CD1c-positive myeloid dendritic cell (primary cell): ENCODE results near the gene TYW1B.
"Not testable (repeated sequence)": the region's sequence is repeated elsewhere in the genome, so short reads cannot be mapped to it uniquely, and the experiment has no call there.

Experiments
- DNase-seq: peaks from one replicate; pipeline ENCODE4 v3.0.0-alpha.2; 2016; ENCODE audit errors: extremely low spot score

Gene TYW1B

DNA sequence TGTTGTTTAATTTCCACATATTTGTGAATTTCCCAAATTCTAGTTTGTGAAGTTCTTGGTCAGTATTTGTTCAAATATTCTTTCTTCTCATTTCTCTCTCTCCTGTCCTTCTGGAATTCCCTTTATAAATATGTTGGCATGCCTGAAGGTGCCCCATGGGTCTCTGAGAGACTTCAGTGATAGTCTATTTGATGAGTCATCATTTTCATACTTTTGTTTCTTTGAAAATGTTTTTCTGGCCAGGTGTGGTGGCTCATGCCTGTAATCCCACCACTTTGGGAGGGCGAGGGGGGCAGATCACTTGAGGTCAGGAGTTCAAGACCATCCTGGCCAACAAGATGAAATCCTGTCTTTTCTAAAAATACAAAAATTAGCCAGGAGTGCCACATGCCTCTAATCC is 127.5 kb downstream of the TYW1B start:
- DNase-seq: not testable (repeated sequence)

DNA sequence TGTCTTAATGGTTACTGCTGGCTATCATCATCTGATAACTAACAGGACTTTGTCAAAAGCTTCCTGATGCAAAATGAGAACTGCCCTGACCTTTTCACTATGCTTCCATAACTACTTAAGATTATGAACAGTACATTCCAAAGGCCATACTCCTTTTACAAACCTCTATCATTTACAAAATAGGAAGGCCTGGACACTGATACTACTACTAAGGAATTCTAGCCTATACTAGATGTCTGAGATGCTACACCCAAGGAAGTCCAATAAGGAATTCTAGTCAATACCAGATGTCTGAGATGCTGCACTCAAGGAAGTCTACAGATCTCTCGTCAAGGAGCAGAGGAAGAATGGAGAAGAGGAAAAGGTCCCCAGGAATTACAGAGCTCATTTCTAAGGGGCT is 130.9 kb downstream of the TYW1B start:
- not testable (repeated sequence) for DNase-seq

DNA sequence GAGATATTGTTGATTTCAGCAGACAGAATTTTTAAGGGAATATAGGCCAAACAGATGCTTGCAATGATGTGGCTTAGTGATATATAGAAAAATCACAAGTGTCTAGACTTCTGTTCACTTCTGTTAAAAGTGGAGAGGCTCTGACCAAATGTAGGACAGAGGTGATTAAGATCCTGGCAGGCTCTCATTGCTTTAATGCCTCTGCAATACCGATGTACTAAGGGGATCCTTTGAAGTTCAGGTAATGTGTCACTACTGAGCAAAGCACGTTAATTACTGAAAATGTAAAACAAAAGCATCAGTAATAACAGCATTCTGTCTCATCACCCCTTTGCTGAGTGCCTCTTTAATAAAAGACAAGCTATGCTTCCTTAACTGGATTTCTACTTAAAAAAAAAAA is 131.4 kb downstream of the TYW1B start:
- DNase-seq: not testable (repeated sequence)

DNA sequence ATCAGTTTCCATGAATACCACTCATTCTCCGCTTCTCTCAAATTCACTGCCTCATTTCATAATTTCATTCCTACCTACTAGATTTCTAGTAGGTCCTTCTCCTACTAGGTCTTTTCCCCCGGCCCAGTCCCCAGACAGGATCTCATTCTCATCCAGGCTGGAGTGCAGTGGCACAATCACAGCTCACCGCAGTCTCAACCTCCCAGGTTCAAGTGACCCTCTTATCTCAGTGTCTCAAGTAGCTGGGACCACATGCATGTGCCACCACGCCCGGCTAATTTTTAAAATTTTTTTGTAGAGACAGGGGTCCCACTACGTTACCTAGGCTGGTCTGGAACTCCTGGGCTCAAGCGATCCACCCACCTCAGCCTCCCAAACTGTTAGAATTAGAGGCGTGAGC is 132.5 kb downstream of the TYW1B start:
- DNase-seq: not testable (repeated sequence)

DNA sequence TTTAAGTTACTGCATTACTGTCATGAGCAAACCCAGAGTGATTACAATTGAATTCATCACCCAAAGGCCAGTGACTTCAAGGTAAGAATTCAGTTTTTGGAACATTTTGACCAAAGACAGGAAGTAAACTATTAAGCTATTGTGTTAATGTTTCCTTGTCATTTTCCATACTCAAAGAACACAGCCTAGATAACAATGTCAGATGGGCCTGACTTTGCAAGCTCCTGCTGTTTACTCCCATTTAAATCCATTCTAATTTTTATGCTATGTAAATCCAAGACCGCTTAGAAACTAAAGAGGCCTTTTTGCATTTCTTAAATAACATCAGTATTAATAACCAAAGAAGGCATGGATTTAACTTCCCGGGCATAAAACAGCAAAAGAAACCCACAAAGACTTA is 136.6 kb downstream of the TYW1B start:
- not testable (repeated sequence) for DNase-seq

DNA sequence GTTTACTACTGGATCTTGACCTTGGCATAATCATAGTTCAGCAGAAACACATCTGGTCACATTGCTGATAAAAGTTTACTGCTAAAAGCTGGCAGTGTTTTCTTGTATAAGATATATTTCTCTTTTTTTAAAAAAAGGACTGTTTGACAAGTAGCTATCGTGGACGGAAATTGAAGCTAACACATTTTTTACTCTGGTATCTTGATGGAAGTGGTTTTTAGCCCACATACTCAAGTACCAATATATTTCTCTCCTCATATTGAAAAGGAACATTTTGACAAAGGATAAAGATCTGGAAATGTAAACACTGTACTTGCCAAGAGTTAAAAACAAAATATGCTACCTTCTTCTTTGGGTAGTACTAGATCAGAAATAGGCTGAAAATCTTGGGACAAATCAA is 137.8 kb downstream of the TYW1B start:
- DNase-seq: not testable (repeated sequence)

DNA sequence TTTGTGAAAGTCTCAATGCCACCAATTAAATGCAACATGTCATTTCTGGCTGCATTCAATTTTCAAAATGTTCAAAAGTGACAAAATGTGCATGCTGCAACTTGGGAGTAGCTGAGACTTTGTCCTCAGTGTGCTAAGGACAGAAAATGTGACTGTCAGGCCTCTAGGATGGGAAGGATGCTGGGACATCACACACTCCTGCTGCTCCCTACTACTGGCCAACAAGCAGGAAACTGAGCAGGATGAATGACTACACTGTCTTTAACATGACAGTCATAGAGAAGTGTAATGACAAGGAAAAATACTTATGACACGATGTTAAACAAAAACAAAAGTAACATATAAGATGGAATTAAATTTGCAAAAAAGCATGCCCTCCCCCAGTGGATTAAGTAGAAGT is 138.7 kb downstream of the TYW1B start:
- not testable (repeated sequence) for DNase-seq

DNA sequence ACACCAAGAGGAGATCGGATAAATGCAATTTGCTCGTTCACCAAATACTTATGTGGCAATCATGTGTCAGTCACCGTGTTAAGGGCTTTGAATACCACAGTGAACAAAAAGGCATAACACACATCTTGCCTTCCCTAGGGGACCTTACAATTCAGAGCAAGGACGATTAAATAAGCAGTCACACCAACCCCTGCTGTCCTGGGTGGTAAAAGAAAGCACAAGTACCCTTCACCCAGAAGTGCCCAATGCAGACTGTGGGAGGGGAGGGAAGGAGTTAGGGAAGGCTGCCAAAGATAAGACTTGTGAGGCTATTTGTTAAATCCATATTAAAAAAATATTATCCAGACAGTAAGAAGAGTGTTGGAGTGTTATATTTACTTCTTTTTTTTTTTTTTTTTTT is 146.8 kb downstream of the TYW1B start:
- not testable (repeated sequence) for DNase-seq

DNA sequence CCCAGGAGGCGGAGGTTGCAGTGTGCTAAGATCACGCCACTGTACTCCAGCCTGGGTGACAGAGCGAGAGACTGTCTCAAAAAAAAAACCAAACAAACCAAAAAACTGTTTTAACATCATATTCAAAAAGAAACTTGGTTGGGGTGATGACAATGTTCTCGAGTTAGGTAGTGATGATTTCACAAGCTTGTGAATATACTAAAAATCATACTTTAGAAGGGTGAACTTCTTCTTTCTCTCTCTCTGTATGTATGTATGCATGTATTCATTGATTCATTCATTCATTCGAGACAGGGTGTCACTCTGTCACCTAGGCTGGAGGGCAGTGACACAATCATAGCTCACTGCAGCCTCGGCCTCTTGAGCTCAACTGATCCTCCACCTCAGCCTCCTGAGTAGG is 151.1 kb downstream of the TYW1B start:
- DNase-seq: not testable (repeated sequence)

DNA sequence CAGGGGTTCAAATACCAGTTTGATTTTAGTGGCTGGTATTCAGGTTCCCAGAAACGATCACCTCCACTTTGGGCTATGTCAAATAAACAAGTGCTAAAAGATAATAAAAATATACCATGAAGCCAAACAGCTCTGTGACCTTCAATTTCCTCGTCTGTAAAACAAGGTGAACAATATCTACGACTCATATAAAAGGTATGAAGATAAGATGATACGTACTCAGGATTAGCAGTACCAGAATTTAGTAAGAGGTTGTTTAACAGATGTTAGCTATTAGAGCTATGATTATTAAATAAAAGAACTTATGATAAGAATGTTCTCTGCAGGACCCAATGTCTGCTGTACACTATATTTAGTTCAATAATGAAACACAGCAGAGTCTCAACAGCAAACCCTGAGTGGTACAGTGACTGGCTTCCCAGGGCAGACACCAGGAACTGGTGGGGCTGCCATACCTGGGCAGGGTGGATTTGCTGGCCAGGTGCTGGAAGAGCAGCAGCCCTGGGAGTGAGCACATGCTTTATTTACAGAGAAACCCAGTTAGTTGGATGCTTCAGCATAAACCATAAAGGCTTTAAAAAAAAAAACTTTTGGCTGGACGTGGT is 151.8 kb downstream of the TYW1B start:
- not testable (repeated sequence) for DNase-seq

DNA sequence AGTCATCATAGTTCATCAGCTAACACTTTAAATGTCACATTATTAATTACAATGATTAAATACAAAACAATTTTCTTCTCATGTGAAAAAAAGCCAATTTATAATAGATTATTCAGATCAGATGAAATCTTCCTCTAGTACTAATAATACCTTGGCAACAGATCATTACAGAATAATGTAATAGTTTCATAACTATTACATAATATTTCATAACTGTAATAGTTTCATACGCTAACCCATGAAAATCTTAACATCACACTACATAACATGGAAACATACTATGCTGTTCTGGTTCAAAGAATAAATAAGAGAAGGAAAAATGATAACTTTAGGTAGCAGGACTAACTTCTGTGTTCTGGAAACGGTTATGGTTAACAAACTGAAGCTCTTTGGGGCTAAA is 152.3 kb downstream of the TYW1B start:
- DNase-seq: not testable (repeated sequence)

DNA sequence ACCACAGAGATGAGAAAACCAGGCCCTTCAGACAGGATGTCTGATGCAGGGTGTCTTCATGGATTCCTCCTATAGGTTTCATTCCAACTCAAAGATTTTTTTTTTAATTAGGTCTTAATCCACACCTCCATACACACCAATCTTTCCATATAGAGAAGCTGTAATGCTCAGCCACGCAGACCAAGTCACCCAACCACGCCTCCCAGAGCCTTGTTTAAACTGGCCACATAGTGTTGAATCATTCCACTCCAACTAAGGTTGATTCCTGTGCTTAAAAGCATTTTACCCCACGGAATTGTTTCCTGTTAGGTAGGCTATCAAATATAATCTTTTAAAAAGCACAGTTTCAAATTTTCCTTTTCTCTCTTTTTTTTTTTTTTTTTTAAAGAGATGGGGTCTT is 153.6 kb downstream of the TYW1B start:
- no peak for DNase-seq

DNA sequence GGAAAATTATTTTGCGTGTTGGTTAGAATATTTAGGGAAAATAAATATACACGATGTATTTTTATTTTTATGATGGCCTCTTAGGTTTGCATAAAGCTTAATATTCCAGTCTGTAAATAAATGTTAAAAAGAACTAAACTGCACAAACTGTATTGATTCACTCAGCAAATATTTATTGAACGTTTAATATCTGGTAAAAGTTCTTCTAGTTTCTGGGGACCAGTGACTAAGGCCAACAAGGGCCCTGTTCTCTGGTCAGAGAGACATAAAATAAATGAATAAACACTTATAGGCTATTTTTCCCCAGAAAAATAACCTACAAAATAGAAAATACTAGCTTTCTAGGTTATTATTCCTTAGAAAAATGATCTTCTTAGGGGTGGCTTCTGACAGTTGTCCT is 157.2 kb downstream of the TYW1B start:
- not testable (repeated sequence) for DNase-seq

DNA sequence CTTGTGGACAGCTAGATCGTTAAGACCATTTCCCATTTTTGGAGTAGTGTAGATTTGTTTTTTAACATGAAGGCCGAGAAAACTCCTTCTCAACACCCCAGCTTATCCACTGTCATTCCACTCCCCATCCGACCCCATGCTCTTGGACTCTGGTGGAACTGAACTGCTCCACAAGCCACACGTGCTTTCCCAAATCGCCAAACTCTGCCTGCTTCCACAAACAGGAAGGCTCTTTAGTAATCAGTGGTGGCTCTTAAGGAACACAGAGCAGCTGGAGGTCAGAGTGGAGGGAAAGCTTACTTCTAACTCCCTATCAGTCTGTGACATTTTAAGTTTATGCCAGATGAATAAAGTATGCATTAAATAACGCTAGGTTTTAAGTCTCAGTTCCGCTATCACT is 159.6 kb downstream of the TYW1B start:
- not testable (repeated sequence) for DNase-seq

DNA sequence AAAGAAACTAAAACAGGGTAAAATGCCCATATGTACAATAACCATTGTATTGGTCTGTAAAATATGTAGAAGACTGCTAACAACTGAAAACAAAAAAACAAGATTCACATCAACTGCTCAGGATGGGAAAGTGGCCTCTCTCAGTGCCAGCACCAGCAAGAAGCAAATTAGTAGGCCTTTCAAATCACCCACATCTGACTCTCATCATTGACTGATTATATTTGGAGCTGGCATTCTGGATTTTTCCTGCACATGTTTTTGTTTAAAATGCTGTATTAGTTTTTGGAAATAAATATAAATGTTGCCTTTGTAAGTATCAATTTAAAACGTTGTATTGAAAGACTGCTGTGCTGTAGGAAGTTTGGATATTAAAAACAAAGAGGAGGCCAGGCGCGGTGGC is 161.0 kb downstream of the TYW1B start:
- DNase-seq: not testable (repeated sequence)

DNA sequence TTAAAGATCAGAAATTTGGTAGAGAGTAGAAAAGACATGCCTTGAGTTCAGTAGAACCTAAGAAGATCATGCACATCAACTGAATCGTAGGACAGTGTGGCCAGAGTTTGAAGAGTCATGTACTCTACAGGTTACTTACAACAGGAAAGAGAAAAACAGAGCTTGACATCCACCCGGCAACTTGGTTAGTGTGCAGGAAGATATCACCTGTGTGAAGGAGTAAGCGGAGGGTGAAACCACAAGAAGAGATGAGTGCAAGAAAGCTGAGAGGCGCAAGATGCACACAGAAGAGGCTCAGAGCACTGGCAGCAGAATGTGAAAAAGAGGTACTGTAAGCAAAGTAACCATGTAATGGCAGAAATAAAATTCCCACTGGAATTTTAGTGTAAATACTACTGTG is 179.4 kb downstream of the TYW1B start:
- DNase-seq: not testable (repeated sequence)

DNA sequence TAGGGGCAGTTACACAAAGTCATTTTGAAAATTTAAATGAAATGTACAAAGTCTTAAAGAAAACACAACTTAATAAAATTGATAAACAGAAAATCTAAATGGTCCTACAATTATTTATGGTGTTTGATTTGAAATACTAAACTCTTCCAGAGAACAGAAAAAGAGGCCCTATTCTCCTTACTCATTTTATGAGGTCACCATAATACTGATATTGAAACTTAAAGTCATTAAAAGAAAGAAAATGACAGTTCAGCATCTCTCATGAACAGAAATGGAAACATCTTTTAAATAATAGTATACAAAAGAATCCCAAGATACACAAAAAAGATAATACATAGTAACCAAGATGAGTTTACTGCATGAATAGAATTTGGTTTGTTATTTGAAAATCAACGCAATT is 184.3 kb downstream of the TYW1B start:
- DNase-seq: not testable (repeated sequence)

DNA sequence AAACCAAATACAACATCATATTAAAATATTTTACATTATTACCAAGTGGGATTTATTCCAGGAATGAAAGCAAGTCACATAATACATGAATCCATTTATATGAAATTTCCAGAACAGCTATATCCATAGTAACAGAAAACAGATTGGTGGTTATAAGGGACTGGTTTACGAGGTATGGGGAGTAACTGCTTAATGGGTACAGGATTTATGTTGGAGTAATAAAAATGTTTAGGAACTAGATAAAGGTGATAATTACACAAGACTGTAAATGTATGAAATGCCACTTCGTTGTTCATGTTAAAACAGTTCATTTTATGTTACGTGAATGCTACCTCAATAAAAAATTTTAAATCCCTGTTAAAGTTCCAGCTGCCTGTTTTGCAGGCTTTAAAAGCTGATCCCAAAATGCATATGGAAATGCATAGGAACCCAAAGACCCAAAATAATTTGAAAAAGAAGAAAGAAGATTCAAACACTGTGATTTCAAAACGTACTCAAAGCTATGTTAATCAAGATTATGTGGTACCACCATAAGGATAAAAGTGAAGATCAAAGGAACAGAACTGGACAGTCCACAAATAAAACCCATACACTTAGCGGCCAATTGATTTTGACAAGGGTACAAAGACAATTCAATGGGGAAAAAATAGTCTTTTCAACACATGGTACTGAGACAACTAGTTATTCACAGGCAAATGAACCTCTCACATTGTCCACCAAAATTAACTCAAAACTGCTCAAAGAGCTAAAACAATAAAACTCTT is 186.3 kb downstream of the TYW1B start:
- DNase-seq: not testable (repeated sequence)

DNA sequence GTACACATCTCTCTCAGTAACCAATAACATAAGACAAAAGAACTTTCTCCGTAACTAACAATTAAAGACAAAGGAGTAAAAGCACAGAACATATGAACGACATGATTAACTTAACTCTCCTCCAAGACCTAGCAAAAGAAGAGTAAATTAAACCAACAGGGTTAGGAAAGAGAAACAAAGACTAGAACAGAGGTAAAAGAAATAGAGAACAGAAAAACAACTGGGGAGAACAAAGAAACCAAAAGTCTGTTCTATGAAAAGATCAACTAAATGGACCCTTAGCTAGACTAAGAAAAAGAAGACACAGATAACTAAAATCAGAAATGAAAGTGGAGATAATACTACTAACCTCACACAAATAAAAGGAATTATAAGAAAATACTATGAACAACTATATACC is 187.3 kb downstream of the TYW1B start:
- DNase-seq: not testable (repeated sequence)

DNA sequence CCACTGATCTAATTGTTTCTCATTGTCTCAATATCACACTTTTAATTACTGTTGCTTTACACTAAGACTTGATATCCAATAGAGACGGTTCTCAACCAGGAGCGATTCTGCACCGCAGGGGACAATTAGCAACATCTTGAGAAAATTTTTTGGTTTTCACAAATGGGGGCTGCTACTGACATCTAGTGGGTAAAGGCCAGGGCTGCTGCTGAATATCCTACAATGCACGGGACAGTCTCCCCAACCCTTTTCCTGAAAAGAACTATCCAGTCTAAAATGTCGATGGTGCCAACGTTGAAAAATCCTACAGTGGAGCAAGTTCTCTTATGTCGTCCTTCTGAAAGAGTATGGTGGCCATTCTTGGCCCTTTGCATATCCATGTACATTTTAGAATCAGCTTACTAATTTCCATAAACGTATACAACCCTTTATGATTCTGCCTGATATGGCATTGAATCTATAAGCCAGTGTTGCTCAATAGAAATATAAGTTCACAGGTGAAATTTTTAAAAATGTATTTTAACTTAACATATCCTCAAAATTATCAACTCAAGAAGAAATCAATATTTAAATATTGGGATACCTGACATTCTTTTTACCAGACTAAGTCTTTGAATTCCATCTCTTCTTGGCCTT is 192.6 kb downstream of the TYW1B start:
- not testable (repeated sequence) for DNase-seq

DNA sequence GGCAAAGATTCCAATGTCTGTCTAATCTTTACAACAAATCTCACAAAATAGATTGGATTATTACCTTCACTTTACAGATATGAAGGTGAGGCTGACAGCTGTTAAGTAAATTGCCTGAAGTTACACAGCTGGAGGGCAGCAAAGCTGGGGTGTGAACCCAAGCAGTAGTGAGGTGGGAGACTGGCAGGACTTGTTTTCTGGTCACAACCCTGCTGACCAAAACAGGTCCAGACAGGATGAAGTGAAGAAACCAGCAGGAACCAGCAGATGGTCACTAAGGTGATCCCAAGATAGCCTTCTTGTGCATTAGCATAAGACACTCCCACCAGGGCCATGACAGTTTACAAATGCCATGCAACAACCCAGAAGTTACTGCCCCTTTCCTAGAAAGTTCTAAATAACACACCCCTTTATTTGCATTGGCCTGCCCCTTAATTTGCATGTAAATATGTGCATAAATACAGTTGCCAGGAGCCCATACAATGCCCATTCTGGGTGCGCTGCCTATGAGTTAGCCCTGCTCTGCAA is 195.2 kb downstream of the TYW1B start:
- not testable (repeated sequence) for DNase-seq

DNA sequence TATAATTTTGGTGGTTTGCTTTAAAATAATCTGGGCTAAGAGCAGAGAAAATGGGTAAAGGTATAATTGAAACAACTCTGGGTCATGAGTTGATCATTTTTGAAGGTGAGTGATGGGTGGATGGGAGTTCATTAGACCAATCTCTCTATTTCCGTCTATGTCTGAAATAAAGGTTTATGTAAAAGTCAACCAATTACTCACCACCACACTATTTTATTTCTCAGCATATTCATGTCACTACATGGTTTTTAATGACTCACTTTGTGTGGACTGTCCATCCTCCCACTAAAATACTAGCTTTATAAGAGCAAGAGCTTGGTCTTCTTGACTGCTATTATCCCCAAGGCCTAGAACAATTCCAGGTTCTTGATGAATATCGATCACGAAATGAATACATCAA is 199.6 kb downstream of the TYW1B start:
- DNase-seq: not testable (repeated sequence)
